PC-3 (cell line): ENCODE measurements around the gene BCR.

Experiments
- EZH2 ChIP-seq: fragments of 300-600 bp; sonication (generic); IDR thresholded peaks from one replicate; pipeline ENCODE4 v1.6.1; 2017; ENCODE audit warnings: antibody characterized with exemption, mild to moderate bottlenecking, low read length; ENCODE audit not compliant: unreplicated experiment
- EZH2phosphoT487 ChIP-seq: fragments of 300-600 bp; sonication (generic); IDR thresholded peaks from 2 replicates; pipeline ENCODE4 v1.6.1; 2018; ENCODE audit warnings: mild to moderate bottlenecking, antibody characterized with exemption, low read length, borderline replicate concordance
- TF ChIP-seq, protein P1 (sequence below): fragments of 300-600 bp; sonication (generic); conservative IDR thresholded peaks from 2 replicates; pipeline ENCODE4 v1.5.1; 2017; ENCODE audit warnings: antibody characterized with exemption, low read depth, mild to moderate bottlenecking, low read length

- no peak for TF ChIP-seq EZH2
- TF ChIP-seq, protein P1, sequence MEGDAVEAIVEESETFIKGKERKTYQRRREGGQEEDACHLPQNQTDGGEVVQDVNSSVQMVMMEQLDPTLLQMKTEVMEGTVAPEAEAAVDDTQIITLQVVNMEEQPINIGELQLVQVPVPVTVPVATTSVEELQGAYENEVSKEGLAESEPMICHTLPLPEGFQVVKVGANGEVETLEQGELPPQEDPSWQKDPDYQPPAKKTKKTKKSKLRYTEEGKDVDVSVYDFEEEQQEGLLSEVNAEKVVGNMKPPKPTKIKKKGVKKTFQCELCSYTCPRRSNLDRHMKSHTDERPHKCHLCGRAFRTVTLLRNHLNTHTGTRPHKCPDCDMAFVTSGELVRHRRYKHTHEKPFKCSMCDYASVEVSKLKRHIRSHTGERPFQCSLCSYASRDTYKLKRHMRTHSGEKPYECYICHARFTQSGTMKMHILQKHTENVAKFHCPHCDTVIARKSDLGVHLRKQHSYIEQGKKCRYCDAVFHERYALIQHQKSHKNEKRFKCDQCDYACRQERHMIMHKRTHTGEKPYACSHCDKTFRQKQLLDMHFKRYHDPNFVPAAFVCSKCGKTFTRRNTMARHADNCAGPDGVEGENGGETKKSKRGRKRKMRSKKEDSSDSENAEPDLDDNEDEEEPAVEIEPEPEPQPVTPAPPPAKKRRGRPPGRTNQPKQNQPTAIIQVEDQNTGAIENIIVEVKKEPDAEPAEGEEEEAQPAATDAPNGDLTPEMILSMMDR, result no peak
- TF ChIP-seq EZH2phosphoT487, result no peak
Observed at GRCh38 chr22:23235425-23235824, 55.1 kb downstream of the BCR start.
